OCI-M2 (cell line): Measurements from ENCODE around the gene SCN5A.

Experiments
- DNase-seq: peaks from one replicate; lab custom pipeline; 2025; ENCODE audit not compliant: unreplicated experiment; lab: John Stamatoyannopoulos, UW

The SCN5A gene

DNA sequence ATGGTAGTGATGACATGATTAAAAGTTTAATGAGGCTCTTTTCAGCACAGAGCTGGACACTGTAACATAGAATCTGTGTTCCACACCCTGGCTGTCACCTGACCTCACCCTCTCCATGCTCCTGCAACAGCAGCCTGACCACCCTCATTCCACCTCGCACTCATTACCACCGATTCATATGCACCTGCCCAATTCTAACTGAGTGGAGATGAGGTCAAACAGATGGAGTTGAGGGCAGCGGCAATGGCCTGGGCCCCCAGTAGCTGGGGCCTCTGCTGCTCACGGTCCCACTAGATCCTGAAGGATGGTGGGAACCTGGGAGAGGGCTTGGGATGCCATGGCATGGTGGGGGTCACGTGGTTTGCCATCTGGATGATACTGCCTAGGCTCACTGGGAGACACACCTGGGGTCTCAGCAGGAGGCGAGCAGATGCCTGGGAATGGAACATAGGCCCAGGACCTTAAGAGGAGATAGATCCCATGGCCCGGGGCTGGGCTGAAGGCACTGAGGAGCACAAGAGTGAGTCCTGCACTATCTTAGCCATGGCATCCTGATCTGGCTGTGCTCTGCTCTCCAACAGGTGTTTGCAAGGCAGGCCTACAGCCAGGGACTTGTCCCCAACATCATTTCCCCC lies 1.3 kb downstream of the SCN5A start:
- DNase-seq, result no peak

DNA sequence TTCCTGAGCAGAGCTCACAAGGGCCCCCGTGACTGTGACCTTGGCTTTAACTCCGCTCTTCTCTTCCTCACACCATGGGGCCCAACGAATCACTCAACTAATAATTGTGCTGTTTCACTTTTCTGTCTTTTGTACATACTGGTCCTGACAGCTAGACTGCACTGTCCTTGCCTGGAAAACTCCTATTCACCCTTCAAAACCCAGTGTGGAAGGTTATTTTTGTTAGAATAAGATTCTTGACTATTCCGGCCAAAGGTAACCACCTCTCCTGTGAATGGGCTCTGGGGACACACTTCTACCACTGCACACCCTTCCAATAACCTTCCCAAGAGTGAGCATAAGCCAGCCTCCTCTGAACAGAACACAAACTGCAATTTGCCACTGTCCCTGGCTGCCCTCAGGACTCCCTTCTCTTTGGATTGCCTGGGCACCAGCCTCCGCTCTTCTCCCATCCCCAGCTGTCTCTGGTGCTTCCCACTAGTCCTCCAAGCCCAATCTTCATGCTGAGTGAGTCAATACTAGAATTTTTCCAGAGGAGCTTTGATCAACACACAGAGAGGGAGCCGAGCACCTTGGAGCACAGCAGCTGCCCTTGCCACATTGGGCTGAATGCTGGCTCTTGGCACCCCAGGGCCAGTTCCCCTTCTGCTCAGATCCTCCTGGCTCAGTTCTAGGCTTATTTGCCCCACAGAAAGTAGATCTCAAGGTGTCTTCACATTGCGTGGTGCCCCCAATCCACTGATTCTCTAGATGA lies 2.1 kb downstream of the SCN5A start:
- no peak for DNase-seq

DNA sequence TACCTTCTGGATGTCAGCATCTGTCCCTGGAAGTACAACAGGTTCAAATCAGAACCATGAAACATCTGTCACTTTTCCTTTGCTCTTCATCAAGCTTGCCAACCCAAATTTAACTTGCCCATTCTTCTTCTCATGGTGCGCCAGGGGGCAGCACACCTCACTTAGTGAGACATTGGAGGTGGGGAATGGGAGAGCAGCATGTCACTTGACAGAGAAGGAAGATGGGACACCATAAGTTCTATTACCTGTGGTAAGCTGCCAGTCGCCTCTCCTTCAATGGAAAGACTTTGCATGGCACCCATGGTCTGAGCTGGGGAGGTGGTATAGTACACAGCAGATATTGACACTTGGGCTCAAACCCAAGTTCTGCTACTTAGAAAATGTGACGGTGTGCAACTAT lies 2.9 kb downstream of the SCN5A start:
- DNase-seq, result no peak

DNA sequence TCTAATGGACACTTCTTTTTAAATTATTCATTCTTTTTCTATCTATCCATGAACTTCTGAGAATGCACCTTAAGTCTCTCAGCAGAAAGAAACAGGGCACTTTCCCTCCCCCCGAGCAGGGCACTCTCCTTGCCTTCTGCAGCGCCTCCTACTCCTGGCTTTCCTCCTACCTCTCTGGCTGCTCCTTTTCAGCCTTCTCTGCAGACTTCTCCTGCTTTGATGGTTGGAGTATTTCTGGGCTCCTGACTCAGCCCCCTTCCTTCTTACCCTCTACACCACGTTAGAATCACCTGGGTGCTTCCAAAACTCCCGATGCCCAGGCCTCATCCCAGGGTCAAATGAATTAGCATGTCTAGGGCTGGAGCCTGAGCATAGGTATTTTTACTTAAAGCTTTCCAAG lies 3.4 kb downstream of the SCN5A start:
- no peak for DNase-seq

DNA sequence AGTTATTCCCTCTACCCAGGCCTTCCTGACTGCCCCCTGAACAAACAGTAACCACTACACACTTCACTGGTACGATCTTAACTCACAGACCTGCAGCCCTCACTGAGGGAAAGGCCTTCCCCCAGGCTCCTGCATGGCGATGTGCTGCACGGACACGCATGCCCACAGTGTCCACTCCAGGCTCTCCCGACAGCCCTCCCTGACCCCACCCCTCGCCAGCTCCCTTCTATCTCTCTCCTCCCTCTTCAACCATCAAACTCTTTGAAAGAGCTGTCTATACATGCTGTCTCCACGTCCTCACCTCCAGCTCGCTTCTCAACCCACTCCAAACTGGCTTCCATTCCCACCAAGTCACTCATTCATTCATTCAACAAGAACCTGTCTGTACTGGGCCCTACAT lies 3.9 kb downstream of the SCN5A start:
- no peak for DNase-seq

DNA sequence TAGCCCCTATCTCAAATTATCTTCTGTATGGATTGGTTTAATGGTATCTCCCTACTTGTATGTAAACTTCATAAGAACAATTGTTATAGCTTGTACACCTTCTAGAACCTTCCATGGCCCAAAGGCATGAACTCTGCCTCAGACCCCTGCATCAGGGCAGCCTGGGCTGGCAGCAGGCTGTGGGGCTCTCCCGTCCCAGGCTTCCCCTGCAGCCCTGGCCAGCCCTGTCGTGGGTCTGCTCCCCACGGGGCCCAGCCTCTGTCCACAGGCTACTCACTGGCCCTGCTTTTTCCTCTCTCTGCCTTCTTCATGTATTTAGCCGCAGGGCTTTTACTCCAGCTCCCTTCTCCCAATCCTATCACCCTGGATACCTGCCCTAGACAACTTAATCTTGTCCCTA lies 4.4 kb downstream of the SCN5A start:
- DNase-seq, result no peak

DNA sequence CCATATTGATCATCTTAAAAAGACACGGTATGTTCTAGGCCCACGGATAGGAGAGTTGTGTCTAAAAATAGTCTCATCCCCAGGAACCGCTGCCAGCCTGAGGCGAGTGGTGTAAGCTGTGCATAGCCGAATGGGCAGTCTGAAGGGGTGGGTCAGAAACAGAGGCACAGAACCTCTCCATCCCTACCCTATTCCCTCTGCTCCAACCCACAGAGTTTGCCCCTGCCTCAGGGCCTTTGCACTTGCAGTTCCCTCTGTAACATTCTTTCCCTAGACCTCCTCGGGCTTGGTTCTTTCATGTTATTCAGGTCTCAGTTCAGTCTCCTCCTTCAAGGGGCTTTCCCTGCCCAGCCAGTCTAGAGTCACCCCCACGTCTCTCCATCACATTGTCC lies 4.8 kb downstream of the SCN5A start:
- no peak for DNase-seq

DNA sequence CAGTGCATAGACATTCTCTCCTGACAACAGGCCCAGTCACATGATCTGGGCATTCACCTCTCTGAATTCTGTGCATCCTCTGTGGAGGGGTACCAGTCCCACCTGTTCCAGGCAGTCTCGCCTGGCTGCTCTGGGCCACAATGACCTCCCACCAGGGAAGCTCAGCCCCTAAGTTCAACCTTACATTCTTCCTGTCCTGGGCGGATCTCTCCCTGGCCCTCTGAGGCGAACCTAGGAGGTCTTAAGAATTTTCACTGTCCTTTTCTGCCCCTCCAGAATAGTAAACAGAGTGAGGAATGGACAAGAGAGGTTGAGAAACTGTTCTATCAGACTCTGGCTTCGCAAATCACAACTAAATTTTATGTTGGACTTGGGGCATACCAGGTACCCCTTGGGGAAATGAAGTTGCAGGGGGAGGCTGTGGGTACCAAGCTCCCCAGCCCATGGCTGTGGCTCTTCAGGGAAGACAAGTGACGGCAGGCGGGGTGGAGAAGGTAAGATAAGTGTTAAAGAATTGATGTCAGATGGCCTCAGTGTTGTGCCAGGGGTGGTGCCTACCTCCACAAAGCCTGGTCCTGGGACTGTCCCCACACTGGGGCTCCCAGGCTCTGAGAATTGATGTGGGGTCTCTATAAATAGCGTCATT lies 5.3 kb downstream of the SCN5A start:
- DNase-seq, result no peak

DNA sequence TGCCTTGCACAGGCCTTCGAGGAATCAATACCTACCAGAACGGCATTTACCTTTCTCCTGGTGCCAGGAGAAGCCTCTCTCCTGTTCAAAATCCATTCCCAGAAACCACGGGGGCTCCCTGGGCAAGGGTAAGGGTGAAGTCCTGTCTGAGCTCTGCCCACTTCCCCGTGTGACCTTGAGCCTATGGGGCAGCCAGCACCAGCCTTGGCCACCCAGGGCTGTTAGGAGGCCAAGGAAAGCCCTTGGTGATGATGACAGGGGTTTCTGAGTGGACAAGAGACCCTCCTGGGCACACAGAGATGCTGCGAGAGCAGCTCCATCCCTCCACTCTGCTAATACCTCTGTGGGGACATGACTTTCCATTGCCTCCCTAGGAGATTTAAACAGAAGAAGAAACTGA lies 5.9 kb downstream of the SCN5A start:
- DNase-seq, result no peak

DNA sequence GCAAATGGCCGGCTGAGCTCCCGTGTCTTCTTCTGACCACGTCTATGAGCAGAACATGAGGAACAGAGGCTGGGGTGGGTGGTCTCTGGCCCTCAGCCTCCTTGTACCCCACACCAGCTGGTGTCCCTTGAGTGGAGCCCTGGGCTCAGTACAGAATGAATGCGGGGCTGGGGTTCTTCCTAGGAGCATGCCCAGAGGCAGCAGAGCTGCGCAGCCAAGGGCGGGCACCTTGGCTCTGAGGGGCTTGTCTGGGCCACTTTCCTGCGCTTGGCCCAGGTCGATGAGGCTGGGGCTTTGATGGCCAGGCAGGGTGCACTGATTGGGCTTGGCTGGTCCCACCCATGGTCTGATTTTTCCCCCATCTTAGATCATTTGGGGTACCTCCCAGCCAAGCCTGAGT lies 6.4 kb downstream of the SCN5A start:
- no peak for DNase-seq

DNA sequence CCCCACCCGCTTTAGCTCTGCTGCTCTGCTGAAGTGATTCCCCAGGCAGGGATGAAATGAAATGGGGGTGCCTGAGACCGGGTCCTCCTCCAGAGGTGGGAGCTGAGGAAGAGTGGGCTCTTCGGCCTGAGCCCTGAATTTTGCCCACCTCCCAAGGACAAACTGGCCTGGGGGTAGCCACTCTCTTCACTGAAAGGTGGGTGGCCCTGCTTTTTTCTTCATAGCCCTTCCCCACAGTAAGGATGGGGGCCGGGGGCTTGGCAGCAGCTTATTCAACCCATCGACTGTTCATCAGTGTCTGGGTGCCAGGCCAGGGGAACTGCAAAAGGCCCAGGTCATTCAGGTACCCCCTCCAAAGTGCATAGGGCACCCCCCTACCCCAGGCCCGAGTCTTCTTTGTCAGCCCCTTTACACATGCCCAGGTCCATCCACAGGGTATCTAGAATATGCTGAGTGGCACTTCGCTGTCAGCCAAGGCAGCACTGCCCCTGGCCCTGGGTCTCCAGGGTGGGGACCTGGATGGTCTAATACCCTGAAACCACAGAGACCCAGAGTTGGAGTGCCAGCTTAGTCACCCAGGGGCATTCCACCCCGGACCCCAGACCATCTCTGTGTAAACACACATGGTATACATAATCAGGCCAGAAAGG lies 7.9 kb downstream of the SCN5A start:
- no peak for DNase-seq

DNA sequence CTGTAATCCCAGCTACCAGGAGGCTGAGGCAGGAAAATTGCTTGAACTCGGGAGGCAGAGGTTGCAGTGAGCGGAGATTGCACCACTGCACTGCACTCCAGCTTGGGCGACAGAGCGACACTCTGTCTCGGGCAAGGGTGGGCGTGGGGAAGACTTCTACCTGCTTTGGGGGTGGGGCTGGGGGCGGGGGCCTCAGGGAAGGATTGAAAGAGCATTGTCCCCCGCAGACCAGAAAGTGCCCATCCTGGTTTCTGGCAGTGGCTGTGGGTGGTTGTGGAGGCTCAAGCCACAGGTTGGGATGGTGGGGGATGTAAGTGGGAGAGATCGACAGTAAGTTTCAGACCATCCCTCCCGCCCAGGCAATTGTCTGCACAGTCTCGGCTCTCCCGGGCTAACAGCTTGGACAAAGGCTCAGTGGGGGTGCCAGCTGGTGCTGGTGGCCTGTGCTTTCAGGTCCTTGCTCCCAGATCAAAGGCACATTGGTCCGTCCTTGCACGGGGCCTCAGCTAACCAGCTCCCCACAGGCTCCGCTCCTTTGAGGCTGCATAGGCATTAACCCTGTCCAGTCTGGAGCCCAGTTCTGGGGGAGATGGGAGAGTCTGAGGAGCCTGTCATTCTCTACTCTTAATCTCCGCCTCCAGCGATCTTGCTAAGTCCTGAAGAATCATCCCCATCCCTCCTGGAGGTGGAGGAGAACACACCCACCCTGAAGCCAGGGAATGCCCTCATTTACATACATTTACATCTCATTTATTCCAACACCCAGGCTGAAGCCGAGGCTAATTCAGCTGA lies 8.6 kb downstream of the SCN5A start:
- no peak for DNase-seq

DNA sequence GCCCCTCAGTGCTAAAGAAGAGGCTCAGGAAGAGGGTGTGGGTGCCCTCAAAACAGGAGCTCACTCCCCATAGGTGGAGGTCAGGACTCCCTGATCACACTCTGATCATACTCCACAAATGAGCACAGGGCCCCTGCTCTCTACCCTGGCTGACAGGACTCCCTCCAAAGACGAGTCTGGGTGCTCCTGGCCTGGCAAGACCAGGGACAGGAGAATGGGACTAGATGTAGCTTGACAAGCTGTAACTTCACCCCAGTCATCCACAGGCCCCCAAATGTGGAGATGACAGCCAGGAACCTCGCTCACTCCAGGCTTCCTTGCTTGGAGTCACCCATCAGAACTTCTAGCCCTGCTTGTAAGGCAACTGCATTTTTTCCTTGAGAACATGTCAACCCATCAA lies 11.1 kb downstream of the SCN5A start:
- DNase-seq, result no peak

DNA sequence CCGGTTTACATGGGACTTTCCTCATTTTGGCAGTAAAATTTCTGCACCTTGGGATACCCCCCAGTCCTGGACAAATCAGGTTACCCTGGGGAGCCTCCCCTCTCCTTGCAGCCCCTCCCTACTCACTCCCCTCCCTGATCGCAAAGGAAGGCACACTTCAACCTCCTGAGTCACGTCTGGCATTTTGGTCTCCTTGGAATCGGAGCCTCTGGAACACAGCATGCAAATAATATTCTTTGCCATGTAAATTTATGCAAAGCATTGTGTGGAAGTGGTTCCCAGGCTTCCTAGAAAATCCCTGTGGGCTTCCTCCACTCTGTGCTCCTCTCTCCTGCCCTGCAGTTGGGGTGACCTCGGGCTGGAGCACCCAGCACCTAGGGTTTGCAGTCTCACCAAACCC lies 11.6 kb downstream of the SCN5A start:
- no peak for DNase-seq

DNA sequence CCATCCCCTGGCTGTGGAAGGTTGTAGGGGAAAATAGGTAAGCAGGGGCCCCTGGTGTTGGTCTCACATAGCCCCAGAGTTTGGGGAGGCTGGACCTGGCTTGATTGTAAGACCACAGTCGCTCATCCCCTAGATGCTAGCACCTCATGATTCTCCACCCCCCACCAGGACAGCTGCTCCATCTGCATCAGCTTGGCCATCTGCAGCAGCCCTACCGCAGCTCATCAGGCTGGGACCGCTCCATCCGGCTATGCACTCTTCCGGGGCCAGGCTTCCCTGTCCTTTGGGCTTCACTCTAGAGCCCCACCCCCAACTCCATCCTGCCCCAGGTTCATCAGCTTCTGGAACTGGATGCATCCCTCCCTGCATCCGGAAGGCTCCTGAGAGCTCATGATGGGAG lies 12.6 kb downstream of the SCN5A start:
- DNase-seq, result no peak

DNA sequence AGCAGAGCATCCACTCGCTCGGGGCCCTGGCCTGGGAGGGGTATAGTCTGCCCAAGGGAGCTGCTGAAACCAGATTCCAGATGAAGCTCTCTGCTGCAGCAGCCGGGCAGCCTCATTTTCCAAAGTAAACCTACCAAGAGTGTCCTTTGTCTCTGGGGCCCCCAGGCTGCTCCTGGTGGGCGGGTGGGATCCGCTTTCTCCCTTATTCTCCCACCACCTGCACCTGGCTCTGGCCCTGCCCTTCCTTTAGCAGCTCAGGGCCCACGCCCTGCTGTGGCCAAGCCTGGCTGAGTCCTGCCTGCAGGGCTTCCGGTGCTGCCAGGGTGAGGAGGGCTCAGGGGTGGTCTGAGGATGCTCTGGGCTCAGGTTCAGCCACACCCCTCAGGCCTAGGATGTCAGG lies 13.0 kb downstream of the SCN5A start:
- no peak for DNase-seq

DNA sequence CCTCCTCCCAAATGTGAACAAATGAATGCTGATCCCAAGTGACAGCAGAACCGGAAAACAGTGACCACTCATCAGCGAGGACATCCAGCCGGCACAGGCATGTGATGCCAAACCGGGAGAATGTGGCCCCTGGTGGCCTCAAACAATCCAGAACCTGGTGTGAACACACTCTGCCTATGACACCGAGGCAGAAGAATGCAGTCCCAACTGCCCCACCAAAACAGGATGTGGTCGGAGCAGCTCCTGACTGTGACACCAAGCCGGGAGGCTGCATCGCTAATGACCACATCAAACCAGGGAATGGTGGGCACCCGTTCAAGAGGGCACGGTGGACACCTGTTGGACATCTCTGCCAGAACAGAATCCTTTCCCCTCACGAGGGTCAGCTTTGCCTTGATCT lies 15.4 kb downstream of the SCN5A start:
- no peak for DNase-seq

DNA sequence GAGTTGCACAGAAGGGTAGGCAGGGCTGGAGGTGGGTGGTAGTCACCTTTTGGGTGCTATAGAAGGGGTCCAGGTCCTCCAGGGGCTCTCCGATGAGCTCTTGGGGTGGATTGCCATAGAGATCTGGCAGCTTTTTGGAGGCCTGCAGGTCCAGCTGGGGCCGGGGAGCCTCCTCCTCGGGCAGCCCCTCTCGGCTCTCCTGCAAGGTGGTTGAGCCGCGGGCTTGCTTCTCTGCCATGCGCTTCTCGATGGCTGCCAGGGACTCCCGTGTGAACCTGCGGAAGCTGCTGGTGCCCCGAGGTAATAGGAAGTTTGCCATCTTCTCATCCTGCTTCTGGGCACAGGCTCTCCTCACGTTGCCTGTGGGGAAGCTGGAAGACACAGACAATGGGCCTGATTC lies 16.5 kb downstream of the SCN5A start:
- no peak for DNase-seq

DNA sequence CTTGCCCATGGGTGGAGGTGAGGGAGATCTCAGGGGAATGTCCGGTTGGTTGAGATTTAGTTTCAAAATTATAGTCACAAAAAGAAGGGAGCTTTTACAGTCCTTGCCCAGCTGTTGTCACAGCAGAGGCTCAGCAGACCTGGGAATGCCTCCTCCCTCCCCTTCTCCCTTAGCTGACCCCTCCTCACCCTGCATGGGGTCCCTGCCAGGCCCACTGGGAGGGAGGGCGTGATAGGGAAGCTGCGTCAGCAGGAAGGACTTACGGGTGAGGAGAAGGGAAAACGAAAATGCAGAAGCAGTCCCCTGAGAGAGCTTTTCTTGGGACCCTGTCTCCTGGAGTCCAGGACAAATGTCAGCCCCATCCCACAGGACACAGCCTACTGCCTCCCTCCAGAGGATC lies 18.9 kb downstream of the SCN5A start:
- DNase-seq, result no peak

DNA sequence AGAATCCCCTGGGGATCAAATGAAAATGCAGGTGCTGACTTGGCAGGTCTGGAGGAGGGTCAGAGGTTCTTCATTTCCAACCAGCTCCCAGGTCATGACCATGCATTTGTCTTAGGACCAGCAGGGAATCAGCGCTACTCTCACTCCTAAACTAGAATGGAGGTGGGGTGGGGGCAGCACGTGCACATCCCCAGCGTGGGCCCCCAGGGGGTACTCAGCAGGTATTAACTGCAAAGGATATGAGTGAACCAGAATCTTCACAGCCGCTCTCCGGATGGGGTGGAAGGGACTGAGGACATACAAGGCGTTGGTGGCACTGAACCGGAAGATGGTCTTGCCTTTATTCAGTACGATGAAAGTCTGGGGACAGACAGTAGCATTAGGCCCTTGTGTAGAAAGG lies 19.4 kb downstream of the SCN5A start:
- DNase-seq, result no peak

DNA sequence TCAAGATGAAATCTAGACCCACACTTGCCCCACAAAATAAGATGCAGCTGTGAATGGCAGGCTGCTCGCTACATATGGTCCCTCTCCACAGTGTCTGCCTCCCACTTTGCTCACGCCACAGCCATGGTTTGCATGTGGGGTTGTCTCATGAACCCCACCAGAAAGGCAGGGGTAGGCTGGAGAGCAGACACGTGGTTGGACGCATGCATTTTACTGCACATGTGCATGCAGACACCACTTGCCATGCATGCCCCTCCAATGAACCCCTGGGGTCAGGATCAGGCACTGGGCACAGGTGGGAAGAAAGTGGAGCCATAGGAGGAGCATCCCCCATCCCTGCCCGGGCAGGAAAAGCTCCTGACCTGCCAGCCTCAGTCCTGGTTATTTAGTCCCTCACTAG lies 20.7 kb downstream of the SCN5A start:
- no peak for DNase-seq
